Activated naive CD8-positive, alpha-beta T cell (primary cell): ENCODE measurements around the gene OVOL3.

Source experiments
- H3K27ac Mint-ChIP-seq: one replicate; pipeline ENCODE4 v1.8.0; 2021; ENCODE audit warnings: mixed read lengths
- H3K27me3 Mint-ChIP-seq: one replicate; pipeline ENCODE4 v1.8.0; 2021; ENCODE audit warnings: mixed read lengths
- H3K36me3 Mint-ChIP-seq: one replicate; pipeline ENCODE4 v1.8.0; 2021; ENCODE audit warnings: mixed read lengths
- H3K4me1 Mint-ChIP-seq: one replicate; pipeline ENCODE4 v1.8.0; 2021; ENCODE audit warnings: low read depth, mixed read lengths
- H3K4me3 Mint-ChIP-seq: one replicate; pipeline ENCODE4 v1.8.0; 2021; ENCODE audit warnings: mild to moderate bottlenecking, mixed read lengths
- H3K9me3 Mint-ChIP-seq: one replicate; pipeline ENCODE4 v1.8.0; 2021; ENCODE audit warnings: low read depth, mixed read lengths

The OVOL3 gene

GRCh38 chr19:36090910-36091695 is 19.8 kb upstream of the OVOL3 start:
- Mint-ChIP-seq H3K27me3 (no peaks in the 10 kb centered on the region), H3K27ac (no peak overlapping the region), H3K9me3 (no peaks in the 10 kb centered on the region), H3K4me1 (peaks cover 15% of the 10 kb centered on the region), H3K4me3 (no peak overlapping the region), H3K36me3 (peaks cover 5% of the 10 kb centered on the region)

GRCh38 chr19:36092566-36092965 is 18.4 kb upstream of the OVOL3 start:
- Mint-ChIP-seq H3K4me1 (peaks cover 15% of the 10 kb centered on the region), H3K4me3 (no peak overlapping the region), H3K27me3 (no peaks in the 10 kb centered on the region), H3K9me3 (no peaks in the 10 kb centered on the region), H3K27ac (no peak overlapping the region), H3K36me3 (peaks cover 5% of the 10 kb centered on the region)

GRCh38 chr19:36093146-36093662 is 17.7 kb upstream of the OVOL3 start:
- H3K9me3 Mint-ChIP-seq, result no peaks in the 10 kb centered on the region
- peaks cover 5% of the 10 kb centered on the region for H3K36me3 Mint-ChIP-seq
- H3K27me3 Mint-ChIP-seq, result no peaks in the 10 kb centered on the region
- peak overlapping the region; percentile 10 for H3K4me3 Mint-ChIP-seq
- peaks cover 15% of the 10 kb centered on the region for H3K4me1 Mint-ChIP-seq
- H3K27ac Mint-ChIP-seq, result peak overlapping the region; percentile 50

- Mint-ChIP-seq H3K27me3 (no peaks in the 10 kb centered on the region), H3K36me3 (peaks cover 5% of the 10 kb centered on the region), H3K27ac (no peak overlapping the region)
Measured at GRCh38 chr19:36093687-36094086, 17.3 kb upstream of the OVOL3 start.

GRCh38 chr19:36097036-36097435 is 13.9 kb upstream of the OVOL3 start:
- Mint-ChIP-seq H3K36me3 (peaks cover 5% of the 10 kb centered on the region), H3K27ac (no peak overlapping the region), H3K4me3 (no peak overlapping the region), H3K27me3 (no peaks in the 10 kb centered on the region), H3K9me3 (no peaks in the 10 kb centered on the region), H3K4me1 (peaks cover 15% of the 10 kb centered on the region)

More at GRCh38 chr19:36093687-36094086, 17.3 kb upstream of the OVOL3 start:
- Mint-ChIP-seq H3K4me1 (peaks cover 15% of the 10 kb centered on the region), H3K4me3 (no peak overlapping the region), H3K9me3 (no peaks in the 10 kb centered on the region)

GRCh38 chr19:36099166-36099785 is 11.7 kb upstream of the OVOL3 start:
- Mint-ChIP-seq H3K9me3 (no peaks in the 10 kb centered on the region), H3K36me3 (no peaks in the 10 kb centered on the region), H3K27me3 (no peaks in the 10 kb centered on the region), H3K27ac (no peak overlapping the region), H3K4me3 (no peak overlapping the region), H3K4me1 (no peaks in the 10 kb centered on the region)

- H3K27ac Mint-ChIP-seq, result no peak overlapping the region
- no peaks in the 10 kb centered on the region for H3K9me3 Mint-ChIP-seq
- H3K27me3 Mint-ChIP-seq, result no peaks in the 10 kb centered on the region
- H3K4me3 Mint-ChIP-seq, result no peak overlapping the region
- no peaks in the 10 kb centered on the region for H3K36me3 Mint-ChIP-seq
- H3K4me1 Mint-ChIP-seq, result no peaks in the 10 kb centered on the region
Measured at GRCh38 chr19:36100476-36100875, 10.5 kb upstream of the OVOL3 start.

- Mint-ChIP-seq H3K4me1 (no peaks in the 10 kb centered on the region), H3K36me3 (peaks cover 2% of the 10 kb centered on the region), H3K27ac (no peak overlapping the region), H3K27me3 (no peaks in the 10 kb centered on the region), H3K4me3 (no peak overlapping the region), H3K9me3 (no peaks in the 10 kb centered on the region)
Measured at GRCh38 chr19:36101550-36102327, 9.2 kb upstream of the OVOL3 start.

GRCh38 chr19:36103040-36103626 is 7.8 kb upstream of the OVOL3 start:
- Mint-ChIP-seq H3K36me3 (peaks cover 2% of the 10 kb centered on the region), H3K9me3 (no peaks in the 10 kb centered on the region), H3K27ac (no peak overlapping the region)

GRCh38 chr19:36103842-36104552 is 6.9 kb upstream of the OVOL3 start:
- H3K36me3 Mint-ChIP-seq, result peaks cover 2% of the 10 kb centered on the region
- H3K4me3 Mint-ChIP-seq, result no peak overlapping the region
- no peak overlapping the region for H3K27ac Mint-ChIP-seq

More at GRCh38 chr19:36103040-36103626, 7.8 kb upstream of the OVOL3 start:
- no peak overlapping the region for H3K4me3 Mint-ChIP-seq
- H3K4me1 Mint-ChIP-seq, result no peaks in the 10 kb centered on the region
- H3K27me3 Mint-ChIP-seq, result no peaks in the 10 kb centered on the region

GRCh38 chr19:36106441-36106840 is 4.5 kb upstream of the OVOL3 start:
- H3K36me3 Mint-ChIP-seq, result peaks cover 2% of the 10 kb centered on the region
- no peaks in the 10 kb centered on the region for H3K9me3 Mint-ChIP-seq
- H3K4me1 Mint-ChIP-seq, result peaks cover under 1% of the 10 kb centered on the region
- H3K27ac Mint-ChIP-seq, result no peak overlapping the region
- H3K4me3 Mint-ChIP-seq, result no peak overlapping the region
- no peaks in the 10 kb centered on the region for H3K27me3 Mint-ChIP-seq

More at GRCh38 chr19:36103842-36104552, 6.9 kb upstream of the OVOL3 start:
- no peaks in the 10 kb centered on the region for H3K27me3 Mint-ChIP-seq
- H3K4me1 Mint-ChIP-seq, result no peaks in the 10 kb centered on the region
- no peaks in the 10 kb centered on the region for H3K9me3 Mint-ChIP-seq

- H3K4me1 Mint-ChIP-seq, result peaks cover 2% of the 10 kb centered on the region
- H3K27ac Mint-ChIP-seq, result no peak overlapping the region
- H3K9me3 Mint-ChIP-seq, result no peaks in the 10 kb centered on the region
- H3K27me3 Mint-ChIP-seq, result no peaks in the 10 kb centered on the region
- no peak overlapping the region for H3K4me3 Mint-ChIP-seq
- peaks cover 2% of the 10 kb centered on the region for H3K36me3 Mint-ChIP-seq
Measured at GRCh38 chr19:36106991-36107390, 4.0 kb upstream of the OVOL3 start.

- H3K27ac Mint-ChIP-seq, result no peak overlapping the region
Measured at GRCh38 chr19:36108684-36109083, 2.3 kb upstream of the OVOL3 start.

GRCh38 chr19:36111200-36111539 is 227 bp downstream of the OVOL3 start:
- Mint-ChIP-seq H3K27me3 (no peaks in the 10 kb centered on the region), H3K27ac (no peak overlapping the region), H3K4me3 (no peak overlapping the region), H3K36me3 (peaks cover 2% of the 10 kb centered on the region), H3K4me1 (peaks cover 20% of the 10 kb centered on the region), H3K9me3 (no peaks in the 10 kb centered on the region)

More at GRCh38 chr19:36108684-36109083, 2.3 kb upstream of the OVOL3 start:
- Mint-ChIP-seq H3K4me3 (no peak overlapping the region), H3K9me3 (no peaks in the 10 kb centered on the region), H3K36me3 (peaks cover 2% of the 10 kb centered on the region), H3K4me1 (peaks cover 9% of the 10 kb centered on the region), H3K27me3 (no peaks in the 10 kb centered on the region)
